NCI-H2227 (cell line): ENCODE measurements around the gene GREM2.

Experiments used
- DNase-seq: peaks from one replicate; lab custom pipeline; 2025; ENCODE audit not compliant: unreplicated experiment; lab: John Stamatoyannopoulos, UW

GREM2 gene

GRCh38 chr1:240562779-240563178, 49.2 kb downstream of the GREM2 start:
- no peak for DNase-seq

- DNase-seq = no peak
Measured at GRCh38 chr1:240562111-240562590, 49.8 kb downstream of the GREM2 start.

DNA sequence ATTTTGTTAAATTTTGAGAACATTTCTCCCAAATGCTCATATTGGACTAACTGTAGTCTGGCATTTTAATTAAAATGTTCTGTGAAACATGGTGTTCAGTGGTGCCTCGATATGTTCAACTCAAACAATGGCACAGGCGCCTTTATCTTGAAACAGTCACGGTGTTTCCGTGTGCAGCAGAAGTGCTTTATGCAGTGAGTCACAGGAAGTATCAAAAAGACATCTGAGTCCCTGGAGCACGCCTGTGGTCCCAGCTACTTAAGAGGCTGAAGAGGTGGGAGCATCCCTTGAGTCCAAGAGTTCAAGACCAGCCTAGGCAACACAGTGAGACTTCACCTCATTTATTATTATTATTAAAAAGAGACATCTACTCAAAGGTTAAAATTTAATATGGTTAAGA, 52.2 kb downstream of the GREM2 start:
- no peak for DNase-seq

DNA sequence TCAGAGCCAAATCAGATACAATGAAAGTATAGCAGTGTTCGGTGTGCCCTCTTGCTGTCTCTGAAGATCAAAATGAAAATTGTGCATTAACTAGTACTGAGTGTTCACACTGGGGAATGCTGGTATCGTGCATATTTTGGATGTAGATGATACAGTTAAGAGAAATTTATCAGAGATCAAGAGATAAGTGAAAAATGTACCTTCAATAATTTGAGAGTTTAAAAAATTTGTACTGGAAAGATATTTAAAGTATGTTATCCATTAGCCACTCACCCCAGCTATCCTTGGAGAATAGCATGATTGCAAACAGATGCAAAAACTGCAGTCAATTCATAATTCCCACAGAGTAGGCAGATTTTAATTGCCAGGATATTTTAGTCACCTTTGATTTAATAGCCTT, 56.4 kb downstream of the GREM2 start:
- no peak for DNase-seq

DNA sequence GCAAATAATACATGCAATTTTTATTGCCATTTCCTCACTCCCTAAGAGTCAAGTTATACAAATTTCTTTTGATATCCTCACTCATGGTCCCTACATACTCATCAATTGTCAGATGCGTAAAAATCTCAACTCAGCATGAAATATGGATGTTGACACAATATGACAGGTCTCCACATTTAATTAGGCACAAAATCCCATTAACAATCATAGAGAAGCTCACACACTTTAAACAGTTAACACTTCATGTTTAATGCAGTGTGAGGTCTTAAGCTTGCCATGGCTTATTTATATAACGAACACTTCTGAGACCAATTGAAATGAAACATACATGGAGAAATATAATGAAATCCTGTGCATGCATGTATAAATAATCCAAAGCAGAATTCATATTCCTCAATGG, 58.6 kb downstream of the GREM2 start:
- no peak for DNase-seq

DNA sequence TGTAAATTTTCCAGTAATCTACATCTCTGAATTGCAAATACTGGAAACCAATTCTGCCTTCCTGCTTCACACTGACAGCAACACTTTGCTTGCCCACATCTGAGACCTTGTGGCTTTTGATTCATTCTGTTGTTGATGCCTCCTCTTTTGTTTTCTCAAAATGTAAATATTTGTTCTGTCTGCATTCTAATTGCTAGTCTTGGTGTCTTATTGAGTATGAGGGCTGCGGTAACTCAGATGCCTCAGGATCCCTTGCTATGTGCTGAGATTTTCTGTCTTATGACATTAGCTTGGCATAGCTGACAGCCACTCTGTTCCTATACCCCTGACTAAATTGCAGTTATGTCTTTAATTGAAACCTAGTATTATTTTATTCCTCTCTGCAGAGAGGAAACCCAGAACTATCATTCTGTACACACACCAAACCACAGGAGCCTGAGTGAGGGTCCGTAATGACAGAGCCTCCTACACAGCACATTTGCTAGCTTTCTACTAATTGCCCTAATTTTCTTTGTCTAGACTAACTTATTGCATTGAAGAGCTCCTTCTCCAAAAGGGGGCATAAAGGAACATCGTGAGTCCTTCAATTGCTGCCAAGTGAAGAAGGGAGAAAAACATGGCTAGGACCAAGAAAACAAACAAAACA, 72.1 kb downstream of the GREM2 start:
- DNase-seq = no peak

GRCh38 chr1:240538776-240539430, 73.1 kb downstream of the GREM2 start:
- no peak for DNase-seq

DNA sequence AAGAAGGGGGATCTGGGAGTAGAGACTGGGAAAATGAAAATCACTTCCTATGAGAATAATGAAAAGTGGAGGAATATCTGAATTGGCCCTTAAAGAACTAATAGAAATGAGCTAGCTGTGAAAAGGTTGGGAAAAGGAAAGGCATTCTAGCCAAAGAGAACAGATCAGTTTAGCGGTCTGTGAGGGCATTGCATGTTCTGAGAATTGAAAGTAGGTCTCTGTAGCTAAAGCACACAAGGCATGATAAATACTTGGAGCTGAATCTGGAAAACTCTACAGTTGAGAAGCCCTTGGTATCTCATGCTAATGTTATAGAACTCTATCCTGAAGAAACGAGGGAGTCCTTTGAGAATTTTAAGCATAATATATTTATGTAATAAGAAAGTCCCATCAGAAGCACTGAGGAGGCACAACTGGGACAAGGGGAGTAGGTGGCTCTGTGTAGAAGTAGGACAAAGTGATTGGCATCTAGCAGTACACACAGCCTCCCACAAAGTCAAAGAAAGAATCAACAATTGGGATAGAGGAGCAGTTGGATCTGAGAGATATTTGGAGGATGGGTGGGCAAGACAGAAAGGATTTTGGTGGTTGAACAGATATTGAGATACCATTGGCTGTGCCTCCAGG, 78.7 kb downstream of the GREM2 start:
- no peak for DNase-seq

GRCh38 chr1:240528591-240528990, 83.4 kb downstream of the GREM2 start:
- no peak for DNase-seq

DNA sequence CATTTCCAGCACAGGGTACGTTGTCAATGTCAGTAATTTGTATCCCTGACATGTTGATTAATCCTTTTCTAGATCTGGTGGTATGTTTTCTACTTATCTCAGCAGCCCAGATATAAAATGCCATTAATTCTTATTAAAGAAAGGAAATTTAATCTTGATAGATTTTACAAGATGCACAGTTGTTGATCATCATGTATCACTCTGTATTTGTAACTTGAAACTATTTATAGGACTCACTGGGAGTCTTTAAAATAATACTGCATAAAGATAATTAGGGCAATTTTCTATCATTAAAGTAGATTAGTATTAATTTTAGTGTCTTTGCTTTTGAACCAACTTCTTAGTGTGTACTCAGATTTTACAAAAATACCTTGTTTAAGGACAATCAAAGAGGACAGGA, 84.9 kb downstream of the GREM2 start:
- DNase-seq = no peak

- no peak for DNase-seq
Measured at GRCh38 chr1:240526312-240526711, 85.6 kb downstream of the GREM2 start.

DNA sequence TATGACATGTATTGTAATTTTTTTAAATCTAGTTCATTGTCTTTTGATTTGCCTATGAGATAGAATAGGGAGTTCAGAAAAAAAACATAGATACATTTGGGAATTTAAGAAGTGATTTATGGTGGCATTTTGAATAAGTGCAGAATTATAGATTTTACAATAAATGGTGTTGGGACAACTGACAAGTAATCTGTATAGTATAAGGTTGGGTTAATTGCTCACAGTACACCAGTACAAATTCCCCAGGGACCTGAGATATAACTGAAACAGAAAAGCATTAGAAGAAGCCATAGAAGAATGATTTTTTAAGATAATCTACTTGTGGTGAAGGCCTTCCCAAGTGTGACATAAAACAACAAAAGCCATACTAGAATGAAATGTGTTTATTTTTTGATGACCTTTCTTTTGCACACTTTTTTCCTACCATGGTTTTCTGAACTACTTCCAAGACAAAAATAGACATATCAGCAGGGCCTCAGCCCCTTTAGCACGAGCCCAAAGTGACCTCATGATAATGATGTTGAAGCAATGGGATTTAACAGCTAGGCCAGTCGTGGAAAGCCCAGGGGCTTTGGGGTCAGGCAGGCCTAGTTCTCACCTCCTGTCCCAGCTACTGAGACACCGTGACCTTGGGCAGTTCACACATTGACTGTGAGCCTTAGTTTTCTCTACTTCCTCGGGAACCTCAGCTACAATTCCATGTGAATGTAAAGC, 87.4 kb downstream of the GREM2 start:
- DNase-seq = no peak

GRCh38 chr1:240522122-240522822, 89.7 kb downstream of the GREM2 start:
- DNase-seq = no peak

DNA sequence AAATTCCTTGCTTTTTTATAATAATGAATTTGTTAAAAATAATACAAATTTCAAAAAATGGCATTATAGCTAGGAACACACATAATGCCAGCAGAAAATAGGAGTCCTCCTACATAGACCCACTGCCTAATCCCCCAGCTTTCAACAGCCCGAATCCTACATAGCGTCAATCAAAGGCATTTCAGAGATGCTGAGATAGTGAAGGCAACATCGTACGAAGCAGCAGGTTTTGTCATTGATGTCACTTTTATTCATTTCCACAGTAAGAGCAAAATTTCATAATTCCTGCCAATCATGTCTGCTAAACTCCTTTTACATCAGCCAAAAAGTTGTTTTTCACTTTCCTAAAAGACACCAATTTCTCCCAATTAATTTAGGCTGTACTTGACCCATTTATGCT, 94.1 kb downstream of the GREM2 start:
- no peak for DNase-seq

GRCh38 chr1:240516069-240516468, 95.9 kb downstream of the GREM2 start:
- DNase-seq = no peak

- DNase-seq = no peak
Measured at GRCh38 chr1:240515505-240515904, 96.5 kb downstream of the GREM2 start.

DNA sequence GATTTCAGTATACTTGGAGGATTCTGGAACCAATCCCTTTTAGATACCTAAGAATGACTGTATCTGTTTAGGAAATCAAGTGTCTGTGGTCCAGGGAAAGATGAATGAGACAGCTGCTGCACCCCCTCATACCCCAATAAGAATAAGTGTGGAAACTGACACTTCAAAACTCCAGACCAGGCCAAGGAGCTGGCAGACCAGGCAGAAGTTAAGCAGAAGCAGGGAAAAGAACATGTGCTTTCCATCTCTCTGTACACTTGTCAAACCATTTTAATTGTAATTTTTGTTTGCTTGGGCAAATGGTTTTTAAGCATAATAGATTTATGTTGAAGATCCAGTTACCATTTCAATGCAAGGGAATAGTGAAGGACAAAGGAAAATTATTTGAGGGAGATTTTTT, 100.2 kb downstream of the GREM2 start:
- DNase-seq = no peak

GRCh38 chr1:240508950-240509349, 103.0 kb downstream of the GREM2 start:
- DNase-seq = no peak

GRCh38 chr1:240508201-240508600, 103.8 kb downstream of the GREM2 start:
- DNase-seq = no peak

- no peak for DNase-seq
Measured at GRCh38 chr1:240506176-240506575, 105.8 kb downstream of the GREM2 start.

DNA sequence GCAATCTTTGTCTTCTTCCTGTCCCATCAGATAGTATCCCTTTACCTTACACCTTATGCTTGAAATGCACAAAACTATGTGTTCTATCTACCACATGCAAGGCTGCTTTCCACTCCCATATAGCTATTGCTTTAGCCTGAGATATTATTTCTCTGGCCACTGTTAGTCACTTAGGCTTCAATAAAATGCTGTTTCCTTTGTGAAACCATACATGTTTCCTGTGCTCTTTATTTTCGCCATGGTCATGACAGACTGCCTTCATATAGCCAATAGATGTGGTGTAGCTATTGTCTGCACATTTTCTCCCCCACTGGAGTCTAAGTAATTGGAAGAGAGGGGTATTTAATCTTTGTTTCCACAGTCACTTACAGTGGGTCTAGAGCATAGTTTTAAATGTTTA, 108.4 kb downstream of the GREM2 start:
- DNase-seq = no peak
